Muscle of leg (tissue), 11 donors: Measurements from ENCODE around the gene IQSEC1. TPM values are rescaled to one million over a fixed set of nuclear protein-coding genes. Genes with fewer than 3 reads are reported as not detected.

Source experiments
- DNase-seq: peaks from one replicate; pipeline ENCODE4 v3.0.0; 2013
- H3K27ac ChIP-seq: one replicate; pipeline ENCODE4 v1.5.1; 2013; ENCODE audit warnings: mild to moderate bottlenecking, low read length, control low read depth
- H3K27me3 ChIP-seq: one replicate; pipeline ENCODE4 v1.6.1; 2013; ENCODE audit warnings: low read length; ENCODE audit not compliant: control insufficient read depth, insufficient read depth
- H3K36me3 ChIP-seq: one replicate; pipeline ENCODE4 v1.6.1; 2013; ENCODE audit warnings: low read length; ENCODE audit not compliant: control insufficient read depth, insufficient read depth
- H3K4me1 ChIP-seq: one replicate; pipeline ENCODE4 v1.6.1; 2013; ENCODE audit warnings: low read length; ENCODE audit not compliant: control insufficient read depth, insufficient read depth
- H3K4me3 ChIP-seq: one replicate; pipeline ENCODE4 v1.5.1; 2013; ENCODE audit warnings: low read length, control low read depth
- H3K9me3 ChIP-seq: replicated peaks from 2 replicates; pipeline ENCODE4 v1.6.1; 2013; ENCODE audit warnings: low read depth, low read length; ENCODE audit not compliant: control insufficient read depth
- WGBS: methylation state at CpG from one replicate; pipeline ENCODE4 v1.1.5; 2013; ENCODE audit warnings: missing lambda C conversion rate; ENCODE audit not compliant: insufficient coverage; 5-methylcytosine and 5-hydroxymethylcytosine counted together
- polyA plus RNA-seq, 8 donors: library from polyadenylated mRNA; unstranded; fragments of 120-200 nt; gene quantifications; one replicate each; pipeline versions ENCODE4 v1.2.1 to v1.2.3, GENCODE V29; 2013; ENCODE audit warnings: inconsistent platforms in 1 of 8, low replicate concordance in 1 of 8; ENCODE audit not compliant: insufficient read length in 8 of 8, insufficient read depth in 1 of 8
- total RNA-seq: library from RNA; stranded (reverse); fragments of 120-200 nt; gene quantifications from one replicate; pipeline ENCODE4 v1.2.4, GENCODE V29; 2013

IQSEC1 gene
- total and polyA plus RNA-seq, 9 donors = 25.1 to 48.3 (median 43.8) TPM

DNA sequence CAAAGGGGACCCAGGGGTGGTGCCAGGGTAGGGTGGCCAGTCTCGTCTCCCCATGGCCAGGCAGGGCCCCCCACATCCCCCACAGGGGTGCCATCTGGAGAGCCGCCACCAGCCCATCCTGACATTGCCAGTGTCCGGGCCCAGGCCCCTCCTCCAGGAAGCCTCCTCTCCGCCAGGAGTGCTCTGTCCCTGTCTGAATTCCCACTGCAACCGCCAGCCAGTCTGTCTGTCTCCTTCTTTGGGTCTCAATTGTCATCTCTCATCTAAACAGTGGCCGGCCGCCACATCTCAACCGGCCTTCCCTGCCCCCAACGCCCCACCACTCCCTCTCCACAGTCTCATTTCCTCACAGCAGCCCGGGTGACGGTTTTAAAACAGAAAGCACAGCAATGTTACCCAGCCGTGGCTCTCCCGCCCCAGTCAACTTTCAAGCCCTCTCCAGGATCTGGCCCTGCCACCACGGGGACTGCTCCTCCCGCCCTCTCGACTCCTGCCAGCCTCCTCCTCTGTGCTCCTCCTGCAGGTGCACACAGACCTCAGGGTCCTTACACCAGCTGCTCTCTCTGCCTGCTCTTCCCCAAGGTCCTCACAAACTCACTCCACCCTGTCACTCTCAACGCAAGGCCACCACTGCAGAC is 57.0 kb downstream of the IQSEC1 start:
- no peak overlapping the region for H3K4me3 ChIP-seq
- H3K27ac ChIP-seq = peak overlapping the region; percentile 72
- no peaks in the 10 kb centered on the region for H3K27me3 ChIP-seq
- peaks cover 80% of the 10 kb centered on the region for H3K4me1 ChIP-seq
- H3K9me3 ChIP-seq = no peaks in the 10 kb centered on the region
- no peaks in the 10 kb centered on the region for H3K36me3 ChIP-seq
- peak; percentile 74 for DNase-seq
- 32% methylated on average over 16 of the region's 17 CpGs for WGBS

DNA sequence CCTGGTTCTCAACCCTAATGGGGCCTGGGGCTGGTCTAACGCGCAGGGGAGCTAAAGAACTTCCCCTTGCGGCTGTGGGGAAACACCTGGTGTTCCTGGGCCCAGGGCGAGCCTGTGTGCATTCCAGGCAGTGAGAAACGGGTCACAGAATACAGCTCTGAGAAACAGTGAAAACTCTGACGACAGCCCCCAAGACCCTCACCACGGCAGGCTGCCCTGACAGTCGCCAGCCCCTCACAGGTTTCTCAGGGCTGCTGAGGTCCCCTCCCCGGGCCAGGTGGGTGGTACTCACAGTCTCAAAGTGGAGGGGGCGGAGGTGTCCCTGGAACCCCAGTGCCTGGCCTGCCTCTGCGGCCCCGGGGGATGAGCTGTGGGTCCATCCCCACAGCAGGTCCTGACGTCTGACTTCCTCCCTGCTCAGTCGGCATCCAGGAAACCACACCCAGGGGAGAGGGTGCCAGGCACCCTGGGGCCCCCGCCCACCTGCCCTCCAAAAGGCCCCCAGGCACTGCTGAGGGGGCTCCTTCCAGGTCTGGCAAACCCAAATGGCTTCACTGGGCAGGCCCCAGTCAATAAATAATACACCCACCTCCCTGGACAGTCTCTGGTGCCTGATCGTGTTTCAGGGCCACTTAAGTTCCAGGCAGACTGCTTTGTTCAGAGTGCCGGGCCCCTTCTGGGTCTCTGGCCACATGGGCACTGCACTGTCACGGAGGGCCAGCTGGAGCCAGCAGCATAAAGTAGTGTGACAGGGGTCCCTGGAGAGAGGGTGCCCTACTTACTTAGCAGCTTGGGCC is 57.7 kb downstream of the IQSEC1 start:
- no peak for DNase-seq
- no peaks in the 10 kb centered on the region for H3K27me3 ChIP-seq
- peak overlapping the region; percentile 72 for H3K27ac ChIP-seq
- H3K4me3 ChIP-seq = no peak overlapping the region
- H3K9me3 ChIP-seq = no peaks in the 10 kb centered on the region
- 50% methylated on average over 12 of the region's 18 CpGs for WGBS
- H3K4me1 ChIP-seq = peaks cover 80% of the 10 kb centered on the region
- H3K36me3 ChIP-seq = no peaks in the 10 kb centered on the region

DNA sequence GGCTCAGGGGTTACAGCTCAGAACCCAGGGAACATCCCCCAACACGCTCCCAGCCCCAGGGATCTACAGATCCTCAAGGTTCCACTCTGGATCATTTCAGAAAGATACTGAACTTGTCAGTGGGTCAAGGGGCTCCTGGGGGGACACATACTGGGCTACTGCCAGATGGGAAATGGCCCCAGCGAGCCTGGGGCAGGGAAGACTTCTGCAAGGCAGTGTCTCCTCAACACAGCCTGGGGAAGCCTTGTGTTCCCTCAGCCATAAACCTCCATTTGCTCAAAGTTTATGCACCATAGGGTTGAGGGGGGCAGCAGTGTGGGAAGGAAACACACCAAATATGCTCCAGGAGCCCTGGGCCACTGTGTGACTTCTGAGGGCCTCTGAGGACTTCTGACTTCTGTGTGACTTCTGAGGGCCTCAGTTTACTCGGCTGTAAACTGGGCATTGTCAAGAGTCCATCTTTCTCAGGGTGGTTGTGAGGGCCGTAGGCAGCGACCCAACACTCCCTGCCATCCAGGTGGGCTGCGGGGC is 58.4 kb downstream of the IQSEC1 start:
- DNase-seq = no peak
- H3K27me3 ChIP-seq = no peaks in the 10 kb centered on the region
- WGBS = 72% methylated on average over 4 of the region's 6 CpGs
- H3K27ac ChIP-seq = peak overlapping the region; percentile 72
- H3K9me3 ChIP-seq = no peaks in the 10 kb centered on the region
- H3K4me1 ChIP-seq = peaks cover 73% of the 10 kb centered on the region
- no peaks in the 10 kb centered on the region for H3K36me3 ChIP-seq
- H3K4me3 ChIP-seq = no peak overlapping the region

DNA sequence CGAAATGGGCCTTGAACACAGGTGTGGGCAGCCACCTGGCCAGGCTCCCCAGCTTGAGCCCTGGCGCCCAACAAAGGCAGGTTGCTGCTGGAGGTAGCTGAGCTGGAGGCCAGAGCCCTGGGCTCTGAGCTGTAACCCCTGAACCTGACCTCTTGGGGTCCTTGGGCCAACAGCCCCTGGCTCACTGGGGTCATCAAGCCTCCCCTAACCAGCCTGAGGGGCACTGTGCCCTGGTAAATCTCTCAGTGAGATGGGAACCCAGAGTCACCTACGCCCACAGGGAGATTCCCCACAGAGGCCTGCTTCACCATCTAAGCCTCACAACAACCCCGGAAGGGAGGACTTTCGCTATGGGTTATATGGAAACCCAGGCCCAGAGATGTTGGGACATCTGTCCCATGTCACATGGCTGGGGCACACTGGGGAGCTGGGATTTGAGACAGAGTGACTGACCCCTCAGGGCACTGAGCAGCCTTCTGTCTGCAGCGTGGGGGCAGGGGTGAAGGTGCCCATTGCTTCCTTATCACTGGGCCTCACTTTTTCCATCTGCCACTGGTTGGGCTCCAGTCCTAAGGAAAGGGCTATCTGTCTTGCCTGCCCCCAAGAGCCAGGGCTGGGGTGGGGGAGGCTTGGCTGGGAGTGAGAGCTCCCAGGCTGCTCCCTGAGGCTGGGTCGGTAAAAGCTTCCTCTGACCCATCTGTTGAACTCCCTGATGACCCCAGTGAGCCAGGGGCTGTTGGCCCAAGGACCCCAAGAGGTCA is 59.1 kb downstream of the IQSEC1 start:
- Histone ChIP-seq H3K27me3 (no peaks in the 10 kb centered on the region), H3K36me3 (no peaks in the 10 kb centered on the region), H3K9me3 (no peaks in the 10 kb centered on the region), H3K4me1 (peaks cover 69% of the 10 kb centered on the region), H3K4me3 (no peak overlapping the region), H3K27ac (no peak overlapping the region)
- no peak for DNase-seq
- WGBS = 81% methylated on average over 5 of the region's 7 CpGs

DNA sequence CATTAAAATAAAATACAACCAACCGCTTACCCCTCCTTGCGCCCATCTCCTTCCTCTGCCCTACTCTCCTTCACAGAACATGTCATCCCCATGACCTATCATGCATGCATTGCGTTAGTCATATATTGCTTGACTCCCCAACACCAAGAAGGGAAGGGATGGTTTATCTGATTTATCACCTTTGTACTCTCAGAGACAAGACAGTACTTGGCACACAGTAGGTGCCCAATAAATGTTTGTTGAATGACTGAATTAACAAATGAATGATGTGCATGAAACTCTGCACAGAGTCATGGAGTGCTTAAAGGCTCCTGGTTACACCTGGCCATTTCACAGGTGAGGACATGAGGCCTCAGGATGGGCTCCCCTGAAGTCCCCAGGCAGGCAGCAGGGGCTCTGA is 59.7 kb downstream of the IQSEC1 start:
- Histone ChIP-seq H3K4me1 (peaks cover 69% of the 10 kb centered on the region), H3K27me3 (no peaks in the 10 kb centered on the region), H3K4me3 (no peak overlapping the region), H3K36me3 (no peaks in the 10 kb centered on the region), H3K9me3 (no peaks in the 10 kb centered on the region), H3K27ac (peak overlapping the region; percentile 56)
- no peak for DNase-seq
- WGBS = no CpG with 5 or more reads among the region's 3 CpGs

DNA sequence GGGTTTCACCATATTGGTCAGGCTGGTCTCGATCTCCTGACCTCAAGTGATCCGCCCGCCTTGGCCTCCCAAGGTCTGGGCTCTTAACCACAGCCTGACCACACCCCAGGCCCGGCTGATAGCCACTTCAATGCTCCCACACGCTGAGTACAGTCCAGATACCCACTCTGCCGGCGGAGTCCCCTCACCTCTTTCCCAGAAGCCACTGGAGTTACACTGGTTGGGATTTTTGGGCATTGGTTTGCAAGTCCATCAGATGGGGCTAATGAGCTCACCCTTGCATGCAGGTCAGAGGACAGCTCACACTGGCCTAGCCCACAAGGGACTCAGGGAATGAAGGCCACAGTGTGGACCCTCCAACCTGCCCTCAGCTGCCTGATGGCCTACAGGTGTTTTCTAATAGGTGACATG is 60.1 kb downstream of the IQSEC1 start:
- Histone ChIP-seq H3K36me3 (no peaks in the 10 kb centered on the region), H3K27ac (peak overlapping the region; percentile 56), H3K9me3 (no peaks in the 10 kb centered on the region), H3K4me1 (peaks cover 69% of the 10 kb centered on the region), H3K4me3 (no peak overlapping the region), H3K27me3 (no peaks in the 10 kb centered on the region)
- WGBS = no CpG with 5 or more reads among the region's 7 CpGs
- DNase-seq = no peak

DNA sequence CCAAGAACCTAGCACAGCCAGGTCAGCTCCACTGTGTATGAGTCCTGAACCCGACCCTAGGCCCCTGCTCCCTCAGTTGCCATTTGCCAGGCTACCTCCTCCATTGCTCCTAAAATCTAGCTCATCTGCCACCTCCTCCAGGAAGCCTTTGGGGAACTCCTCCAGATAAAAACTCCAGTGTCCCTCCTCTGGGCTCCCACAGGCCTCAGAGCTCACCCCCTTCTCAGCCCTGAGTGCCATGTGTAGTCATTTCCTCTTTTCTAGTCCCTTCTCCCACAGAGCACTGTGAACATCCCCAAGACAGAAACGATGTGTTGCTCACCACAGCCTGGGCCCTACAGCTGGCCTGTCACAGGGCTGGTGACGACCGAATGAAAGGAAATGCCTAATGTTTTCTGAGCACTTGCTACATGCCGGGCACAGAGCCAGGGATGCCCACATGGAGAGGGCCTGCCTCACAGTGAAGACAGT is 61.0 kb downstream of the IQSEC1 start:
- no peak overlapping the region for H3K4me3 ChIP-seq
- 70% methylated on average over 5 of the region's 5 CpGs for WGBS
- H3K4me1 ChIP-seq = peaks cover 69% of the 10 kb centered on the region

DNA sequence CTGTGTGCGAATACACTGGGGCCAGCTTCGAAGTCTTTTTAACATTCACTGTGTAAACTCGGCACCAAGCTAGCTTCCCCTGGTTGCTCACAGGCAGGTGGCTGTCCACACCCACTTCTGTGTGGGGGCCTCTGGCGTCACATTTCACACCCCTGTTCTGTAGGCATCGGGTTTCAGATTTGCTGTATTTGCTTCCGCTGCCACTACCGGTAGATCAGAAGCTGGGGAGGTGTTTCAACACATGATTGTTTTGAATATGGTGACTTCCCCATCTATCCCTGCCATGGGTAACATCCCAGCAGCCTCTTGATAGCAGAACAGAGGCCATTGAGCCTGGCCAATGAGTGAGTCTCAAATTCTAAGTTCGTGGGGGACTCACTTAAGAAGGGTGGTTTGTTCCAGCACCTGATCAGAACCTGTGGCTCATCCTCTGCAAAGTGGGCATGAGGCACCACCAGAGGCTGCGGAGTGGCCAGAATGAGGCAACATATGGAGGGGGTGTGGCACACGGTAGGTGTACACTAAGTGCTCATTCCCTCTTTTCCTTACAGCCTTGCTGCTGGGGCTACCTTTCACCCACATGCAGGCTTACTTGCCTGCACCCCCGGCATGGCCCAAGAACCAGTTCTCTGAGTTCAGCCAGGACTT is 61.5 kb downstream of the IQSEC1 start:
- no peak overlapping the region for H3K4me3 ChIP-seq
- H3K9me3 ChIP-seq = no peaks in the 10 kb centered on the region
- H3K4me1 ChIP-seq = peaks cover 70% of the 10 kb centered on the region
- peak overlapping the region; percentile 67 for H3K27ac ChIP-seq
- peak; percentile 50 for DNase-seq
- 43% methylated on average over 5 of the region's 11 CpGs for WGBS
- no peaks in the 10 kb centered on the region for H3K27me3 ChIP-seq
- no peaks in the 10 kb centered on the region for H3K36me3 ChIP-seq

More for the DNA sequence above, 61.0 kb downstream of the IQSEC1 start:
- Histone ChIP-seq H3K36me3 (no peaks in the 10 kb centered on the region), H3K27me3 (no peaks in the 10 kb centered on the region), H3K27ac (peak overlapping the region; percentile 67), H3K9me3 (no peaks in the 10 kb centered on the region)
- DNase-seq = peak; percentile 86

DNA sequence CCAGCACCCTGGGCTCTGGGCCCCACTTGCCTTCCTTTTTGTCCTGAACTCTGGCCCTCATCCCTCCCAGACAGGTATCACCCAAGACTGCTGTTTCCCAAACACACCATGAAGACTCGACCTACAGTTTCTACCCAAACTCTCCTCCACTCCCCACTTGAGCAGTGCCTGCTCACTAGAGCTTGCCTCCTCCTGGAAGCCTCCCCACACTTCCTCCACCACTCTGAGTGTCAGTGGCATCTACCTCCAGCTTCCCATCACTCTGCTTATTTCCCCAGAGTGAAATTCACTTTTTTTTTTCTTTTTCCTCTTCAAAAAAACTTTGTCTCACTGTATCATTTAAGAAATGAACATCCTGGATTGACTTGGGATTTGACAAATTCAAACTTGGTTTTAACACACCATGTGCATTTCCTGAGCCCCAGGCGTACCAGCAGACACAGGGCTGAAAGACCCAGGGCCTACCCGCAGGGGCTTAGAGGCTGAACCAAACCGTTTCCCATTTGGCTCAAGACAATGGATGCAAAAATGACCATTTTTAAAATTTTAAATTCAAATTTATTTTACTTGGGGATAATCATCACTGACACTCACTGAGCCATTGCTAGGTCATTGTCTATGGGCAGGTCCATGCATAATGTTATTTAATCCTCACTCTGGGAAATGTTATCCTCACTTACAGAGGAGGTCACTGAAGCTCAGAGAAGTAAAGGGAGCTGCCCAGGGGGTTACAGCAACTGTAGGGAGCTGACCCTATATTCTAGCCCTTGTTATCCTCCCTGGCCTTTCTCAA is 62.3 kb downstream of the IQSEC1 start:
- Histone ChIP-seq H3K4me1 (peaks cover 68% of the 10 kb centered on the region), H3K4me3 (no peak overlapping the region), H3K27me3 (no peaks in the 10 kb centered on the region), H3K36me3 (no peaks in the 10 kb centered on the region), H3K27ac (peak overlapping the region; percentile 58), H3K9me3 (no peaks in the 10 kb centered on the region)
- WGBS = 73% methylated on average over 3 of the region's 4 CpGs
- DNase-seq = no peak
